HEK293T (cell line): ENCODE measurements around the gene NRG3.

Experiments used
- BHLHE40 ChIP-seq: fragments of 450-650 bp; IDR thresholded peaks from 2 replicates; pipeline ENCODE4 v1.6.1; 2016; ENCODE audit warnings: mild to moderate bottlenecking, moderate library complexity, borderline replicate concordance
- ELF4 ChIP-seq: fragments of 450-650 bp; IDR thresholded peaks from 2 replicates; pipeline ENCODE4 v1.6.1; 2017; ENCODE audit warnings: antibody characterized with exemption
- FOXA1 ChIP-seq: fragments of 450-650 bp; IDR thresholded peaks from 2 replicates; pipeline ENCODE4 v1.6.1; 2016; ENCODE audit warnings: mild to moderate bottlenecking
- FOXK2 ChIP-seq: fragments of 450-650 bp; IDR thresholded peaks from 2 replicates; pipeline ENCODE4 v1.6.1; 2016; ENCODE audit warnings: mild to moderate bottlenecking
- HDGF ChIP-seq: fragments of 450-650 bp; IDR thresholded peaks from 2 replicates; pipeline ENCODE4 v1.6.1; 2017; ENCODE audit warnings: antibody characterized with exemption, borderline replicate concordance
- L3MBTL2 ChIP-seq: fragments of 450-650 bp; conservative IDR thresholded peaks from 2 replicates; pipeline ENCODE4 v1.6.1; 2016; ENCODE audit warnings: mild to moderate bottlenecking
- NFRKB ChIP-seq: fragments of 450-650 bp; IDR thresholded peaks from 2 replicates; pipeline ENCODE4 v1.6.1; 2016; ENCODE audit warnings: mild to moderate bottlenecking, moderate library complexity
- SP1 ChIP-seq: fragments of 450-650 bp; IDR thresholded peaks from 2 replicates; pipeline ENCODE4 v1.6.1; 2017
- SUZ12 ChIP-seq: fragments of 450-650 bp; IDR thresholded peaks from 2 replicates; pipeline ENCODE4 v1.6.1; 2016; ENCODE audit warnings: mild to moderate bottlenecking
- TARDBP ChIP-seq: fragments of 450-650 bp; IDR thresholded peaks from 2 replicates; pipeline ENCODE4 v1.6.1; 2016
- ZNF384 ChIP-seq: fragments of 450-650 bp; IDR thresholded peaks from 2 replicates; pipeline ENCODE4 v1.6.1; 2016

DNA sequence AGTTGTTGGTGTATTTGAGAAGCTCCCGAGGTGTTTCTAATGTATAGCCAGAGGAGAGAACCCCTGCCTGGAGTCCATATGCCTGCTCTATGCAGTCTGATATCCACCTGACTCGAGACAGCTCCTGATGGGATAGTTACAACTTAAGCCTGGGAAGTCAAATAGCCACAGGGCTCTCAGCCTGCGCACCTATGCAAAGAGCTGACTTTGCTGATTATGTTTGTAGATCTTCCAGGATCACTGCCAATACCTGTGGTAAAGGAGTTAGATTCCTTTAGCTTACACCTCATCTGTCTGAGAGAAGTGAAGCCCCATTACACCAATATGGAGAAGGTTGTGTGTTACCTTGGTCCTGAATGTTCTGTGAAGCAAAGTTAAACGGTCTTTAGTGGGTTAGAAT, 1063.3 kb downstream of the NRG3 start:
- TF ChIP-seq TARDBP (no peak), SP1 (no peak), BHLHE40 (no peak), FOXK2 (no peak), ELF4 (no peak), FOXA1 (no peak), SUZ12 (no peak), L3MBTL2 (no peak), HDGF (no peak), ZNF384 (no peak), NFRKB (no peak)
